ENCODE results near the gene NBAS.

- TF ChIP-seq CTCF (IDR thresholded peaks at IDR 0.05) (no peak), POLR2A (IDR thresholded peaks at IDR 0.05) (no peak)
Measured at GRCh38 chr2:15168116-15168515, 393.0 kb downstream of the NBAS start.

Measured in ovary (tissue), 3 donors.